Measurements from ENCODE around the gene TSKU.

The TSKU gene

DNA sequence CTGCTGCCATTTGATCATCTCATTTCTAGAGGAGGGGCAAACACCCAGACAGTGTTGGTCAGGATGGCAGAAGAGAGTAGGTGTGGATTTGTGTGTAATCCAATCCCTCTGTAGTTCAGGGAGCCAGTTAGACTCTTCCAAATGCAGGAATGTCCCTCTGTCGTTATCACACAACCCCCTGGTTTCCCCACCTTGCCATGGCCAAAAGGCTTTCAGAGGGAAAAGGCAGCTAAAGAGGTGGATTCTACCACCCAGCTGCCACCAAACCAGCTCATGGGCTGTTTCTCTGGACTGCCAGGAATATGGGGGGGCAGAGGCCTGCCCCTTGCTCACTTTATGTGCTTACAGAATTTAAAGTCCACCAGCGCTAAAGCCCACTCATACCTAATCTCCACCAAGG, 18.1 kb downstream of the TSKU start:
- no peak overlapping the region for H3K4me3 ChIP-seq (ENCODE audit: control insufficient read depth, low read depth, low read length)
- DNase-seq (ENCODE audit: low read depth) = no peak
- TF ChIP-seq, protein P1, sequence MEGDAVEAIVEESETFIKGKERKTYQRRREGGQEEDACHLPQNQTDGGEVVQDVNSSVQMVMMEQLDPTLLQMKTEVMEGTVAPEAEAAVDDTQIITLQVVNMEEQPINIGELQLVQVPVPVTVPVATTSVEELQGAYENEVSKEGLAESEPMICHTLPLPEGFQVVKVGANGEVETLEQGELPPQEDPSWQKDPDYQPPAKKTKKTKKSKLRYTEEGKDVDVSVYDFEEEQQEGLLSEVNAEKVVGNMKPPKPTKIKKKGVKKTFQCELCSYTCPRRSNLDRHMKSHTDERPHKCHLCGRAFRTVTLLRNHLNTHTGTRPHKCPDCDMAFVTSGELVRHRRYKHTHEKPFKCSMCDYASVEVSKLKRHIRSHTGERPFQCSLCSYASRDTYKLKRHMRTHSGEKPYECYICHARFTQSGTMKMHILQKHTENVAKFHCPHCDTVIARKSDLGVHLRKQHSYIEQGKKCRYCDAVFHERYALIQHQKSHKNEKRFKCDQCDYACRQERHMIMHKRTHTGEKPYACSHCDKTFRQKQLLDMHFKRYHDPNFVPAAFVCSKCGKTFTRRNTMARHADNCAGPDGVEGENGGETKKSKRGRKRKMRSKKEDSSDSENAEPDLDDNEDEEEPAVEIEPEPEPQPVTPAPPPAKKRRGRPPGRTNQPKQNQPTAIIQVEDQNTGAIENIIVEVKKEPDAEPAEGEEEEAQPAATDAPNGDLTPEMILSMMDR (IDR thresholded peaks at IDR 0.05; ENCODE audit: control insufficient read depth, insufficient read depth, low read depth, low read length, missing control alignments) = no peak

DNA sequence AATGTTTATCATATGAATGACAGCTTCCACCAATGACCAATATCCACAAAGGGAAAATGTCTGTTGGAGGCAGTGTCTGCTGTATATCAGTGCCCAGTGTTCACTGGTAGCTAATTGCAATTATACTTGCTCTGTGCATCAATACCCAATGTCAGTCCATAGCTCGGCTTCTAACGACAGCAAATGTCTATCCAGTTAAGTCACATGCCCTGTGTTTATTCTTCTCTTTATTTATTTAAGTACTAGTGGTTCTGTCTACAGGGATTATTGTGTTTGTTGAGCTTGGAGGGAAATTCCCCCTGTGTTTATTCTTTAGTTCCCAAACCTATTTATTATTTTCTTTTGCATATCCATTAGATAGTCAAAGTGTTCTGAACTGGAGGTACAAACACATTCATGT, 18.6 kb downstream of the TSKU start:
- H3K4me3 ChIP-seq (ENCODE audit: control insufficient read depth, low read depth, low read length) = no peak overlapping the region
- TF ChIP-seq, protein P1 (IDR thresholded peaks at IDR 0.05; ENCODE audit: control insufficient read depth, insufficient read depth, low read depth, low read length, missing control alignments) = no peak
- DNase-seq (ENCODE audit: low read depth) = no peak

DNA sequence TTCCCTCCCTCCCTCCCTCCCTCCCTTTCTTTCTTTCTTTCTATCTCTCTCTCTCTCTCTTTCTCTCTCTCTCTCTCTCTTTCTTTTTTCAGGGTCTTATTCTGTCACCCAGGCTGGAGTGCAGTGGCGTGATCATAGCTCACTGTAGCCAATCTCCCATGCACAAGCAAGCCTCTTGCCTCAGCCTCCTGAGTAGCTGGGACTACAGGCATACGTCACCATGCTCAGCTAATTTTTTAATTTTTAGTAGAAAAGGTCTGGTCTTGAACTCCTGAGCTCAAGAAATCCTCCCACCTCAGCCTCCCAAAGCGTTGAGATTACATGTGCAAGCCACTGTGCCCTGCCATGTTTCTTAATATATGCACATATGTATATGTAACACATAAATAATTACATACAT, 19.0 kb downstream of the TSKU start:
- TF ChIP-seq, protein P1 (IDR thresholded peaks at IDR 0.05; ENCODE audit: control insufficient read depth, insufficient read depth, low read depth, low read length, missing control alignments) = no peak
- H3K4me3 ChIP-seq (ENCODE audit: control insufficient read depth, low read depth, low read length) = no peak overlapping the region
- no peak for DNase-seq (ENCODE audit: low read depth)

DNA sequence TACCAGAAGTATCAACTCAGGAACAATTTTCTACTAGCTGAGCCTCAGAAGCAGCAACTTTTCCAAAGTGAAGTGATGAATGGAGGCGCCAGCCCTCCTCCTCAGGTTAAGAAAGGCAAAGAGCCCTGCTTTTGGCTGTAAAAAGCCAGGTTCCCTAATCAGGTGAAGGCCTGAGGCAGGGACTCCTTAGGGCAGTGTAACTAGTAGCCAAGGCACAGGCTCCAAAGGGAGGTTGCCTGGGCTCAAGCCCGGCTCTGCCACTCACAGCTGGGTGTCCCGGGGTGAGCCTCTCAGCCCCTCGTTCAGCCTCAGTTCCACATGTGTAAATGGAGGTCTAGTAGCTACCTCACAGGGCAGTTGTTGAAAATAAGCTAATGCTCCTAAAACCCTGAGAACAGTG, 19.5 kb downstream of the TSKU start:
- no peak for DNase-seq (ENCODE audit: low read depth)
- TF ChIP-seq, protein P1 (IDR thresholded peaks at IDR 0.05; ENCODE audit: control insufficient read depth, insufficient read depth, low read depth, low read length, missing control alignments) = no peak
- no peak overlapping the region for H3K4me3 ChIP-seq (ENCODE audit: control insufficient read depth, low read depth, low read length)

DNA sequence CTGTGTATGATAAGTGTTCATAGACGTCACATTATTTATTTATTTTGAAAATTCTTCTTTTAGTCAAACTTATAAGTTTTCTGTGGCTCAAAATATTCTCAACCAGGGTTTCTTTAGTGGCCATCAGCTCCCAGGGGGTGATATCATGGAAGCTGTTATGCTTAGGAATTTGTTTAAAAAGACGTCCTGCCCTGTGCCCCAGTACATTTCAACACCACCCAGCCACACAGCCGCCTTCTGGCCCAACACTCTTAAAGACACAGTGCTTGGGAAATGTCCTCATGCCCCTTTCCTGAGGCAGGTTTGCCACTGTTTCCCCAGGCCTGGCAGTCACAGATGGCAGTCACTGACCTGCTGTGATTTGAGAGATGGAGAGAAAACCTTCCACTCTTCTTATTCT, 19.9 kb downstream of the TSKU start:
- no peak overlapping the region for H3K4me3 ChIP-seq (ENCODE audit: control insufficient read depth, low read depth, low read length)
- TF ChIP-seq, protein P1 (IDR thresholded peaks at IDR 0.05; ENCODE audit: control insufficient read depth, insufficient read depth, low read depth, low read length, missing control alignments) = no peak
- no peak for DNase-seq (ENCODE audit: low read depth)

DNA sequence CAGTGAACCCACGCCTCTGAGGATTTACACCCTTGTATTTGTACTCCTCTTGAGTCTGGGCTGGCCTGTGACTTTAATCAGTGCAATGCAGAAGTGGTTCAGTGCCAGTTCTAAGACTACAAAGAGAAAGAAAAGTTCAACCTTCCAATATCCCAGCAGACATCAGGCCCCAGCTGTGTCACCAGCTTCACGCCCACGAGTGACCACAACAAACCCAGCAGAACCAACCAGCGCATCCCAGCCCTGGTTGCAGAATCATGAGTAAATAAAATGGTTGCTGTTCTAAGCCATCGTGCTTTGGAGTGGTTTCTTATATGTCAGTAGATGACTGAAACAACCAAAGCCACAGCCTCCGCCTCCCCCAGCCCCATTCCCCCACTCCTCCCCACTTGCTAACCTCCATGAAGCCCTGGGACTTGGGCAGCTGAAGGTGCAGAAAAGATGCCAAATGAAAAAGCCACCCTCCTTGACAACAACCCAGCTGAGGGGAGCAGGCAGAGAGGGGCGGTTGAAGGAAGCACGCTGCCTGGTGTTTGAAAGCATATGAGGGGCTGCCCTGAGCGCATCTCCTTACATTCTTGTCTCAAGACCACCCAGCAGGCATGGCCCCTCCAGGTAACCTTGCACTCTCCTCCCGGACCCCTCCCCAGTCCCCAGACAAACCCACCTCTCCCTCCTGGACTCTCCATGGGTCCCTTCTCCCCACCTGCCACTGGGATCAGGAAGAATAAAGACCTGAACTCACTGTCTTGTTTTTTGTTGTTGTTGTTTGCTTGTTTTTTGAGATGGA, 20.9 kb downstream of the TSKU start:
- TF ChIP-seq, protein P1 (IDR thresholded peaks at IDR 0.05; ENCODE audit: control insufficient read depth, insufficient read depth, low read depth, low read length, missing control alignments) = no peak
- DNase-seq (ENCODE audit: low read depth) = no peak
- H3K4me3 ChIP-seq (ENCODE audit: control insufficient read depth, low read depth, low read length) = no peak overlapping the region
